GM19468 (cell line): Measurements from ENCODE around the gene HS3ST5.

Source experiments
- ATAC-seq: cut with Tn5 transposase; IDR thresholded peaks from one replicate; pipeline ENCODE4 v1.9.1; 2021; ENCODE audit warnings: mild to moderate bottlenecking, moderate library complexity, moderate number of reproducible peaks; ENCODE audit not compliant: unreplicated experiment; ENCODE audit errors: extremely low read depth

Gene HS3ST5, protein sequence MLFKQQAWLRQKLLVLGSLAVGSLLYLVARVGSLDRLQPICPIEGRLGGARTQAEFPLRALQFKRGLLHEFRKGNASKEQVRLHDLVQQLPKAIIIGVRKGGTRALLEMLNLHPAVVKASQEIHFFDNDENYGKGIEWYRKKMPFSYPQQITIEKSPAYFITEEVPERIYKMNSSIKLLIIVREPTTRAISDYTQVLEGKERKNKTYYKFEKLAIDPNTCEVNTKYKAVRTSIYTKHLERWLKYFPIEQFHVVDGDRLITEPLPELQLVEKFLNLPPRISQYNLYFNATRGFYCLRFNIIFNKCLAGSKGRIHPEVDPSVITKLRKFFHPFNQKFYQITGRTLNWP

DNA sequence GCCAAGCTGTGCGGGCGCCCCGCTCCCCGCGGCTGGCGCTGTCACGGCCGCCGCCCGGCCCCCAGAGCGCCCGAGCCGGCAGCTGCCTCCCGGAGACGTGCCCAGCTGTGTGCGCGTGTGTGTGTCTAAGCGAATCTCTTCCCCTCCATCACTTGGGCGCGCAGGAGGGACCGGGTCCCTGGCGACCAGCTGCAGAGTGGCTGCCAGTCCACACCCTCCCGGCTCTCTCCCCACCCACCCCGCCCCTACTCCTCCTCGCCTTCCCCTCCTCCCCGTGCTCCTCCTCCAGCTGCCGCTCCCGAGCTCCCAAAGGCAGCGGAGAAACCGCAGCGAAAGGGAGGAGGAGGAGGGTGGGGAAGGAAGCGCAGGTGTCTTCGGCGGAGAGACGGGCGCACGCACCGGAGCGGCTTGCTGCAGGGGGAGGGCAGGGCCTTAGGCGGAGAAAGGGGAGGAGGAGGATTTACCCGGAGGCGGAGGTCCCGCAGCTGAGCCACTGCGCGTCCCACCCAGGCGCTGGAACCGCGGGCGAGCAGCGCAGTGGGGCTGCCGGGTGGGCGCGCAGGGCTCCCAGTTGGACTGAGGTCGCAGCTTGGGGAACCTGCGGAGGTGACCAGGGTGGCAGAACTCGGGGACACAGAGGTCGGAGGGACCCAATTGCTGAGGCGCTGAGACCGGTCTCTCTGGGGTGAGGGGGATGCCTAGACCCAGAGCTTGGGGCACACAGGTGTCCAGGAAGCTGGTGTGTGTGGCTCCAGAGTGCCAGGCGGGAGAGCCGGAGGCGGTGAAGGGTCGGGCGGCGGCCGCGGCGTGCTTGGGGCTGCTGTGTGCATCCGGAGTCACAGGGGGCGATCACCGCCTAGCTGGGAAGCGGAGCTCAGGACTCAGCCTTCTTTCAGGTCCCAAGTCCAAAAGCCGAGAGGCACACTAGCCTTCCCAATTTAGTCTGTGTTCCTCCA lies at the start of gene HS3ST5:
HS3ST5 (minus strand) TSS at position 198 of the 956 bp plus-strand sequence. CDS start 280,178 bp downstream, outside the sequence.
- ATAC-seq = no peak

DNA sequence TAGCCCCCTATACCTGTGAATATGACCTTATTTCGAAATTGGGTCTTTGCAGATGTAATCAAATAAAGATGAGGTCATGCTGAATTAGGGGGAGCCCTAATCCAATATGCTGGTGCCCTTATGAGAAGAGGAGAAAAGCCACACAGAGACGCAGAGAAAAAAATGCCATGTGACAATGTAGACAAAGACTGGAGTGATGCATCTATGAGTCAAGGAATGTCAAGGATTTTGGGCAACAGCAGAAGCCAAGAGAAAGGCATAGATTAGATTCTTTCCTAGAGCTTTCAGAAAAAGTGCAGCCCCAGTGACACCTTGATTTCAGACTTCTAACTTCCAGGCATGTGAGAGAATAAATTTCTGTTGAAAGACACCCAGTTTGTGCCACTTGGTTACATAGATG lies 47.4 kb upstream of the HS3ST5 start:
- ATAC-seq = no peak

DNA sequence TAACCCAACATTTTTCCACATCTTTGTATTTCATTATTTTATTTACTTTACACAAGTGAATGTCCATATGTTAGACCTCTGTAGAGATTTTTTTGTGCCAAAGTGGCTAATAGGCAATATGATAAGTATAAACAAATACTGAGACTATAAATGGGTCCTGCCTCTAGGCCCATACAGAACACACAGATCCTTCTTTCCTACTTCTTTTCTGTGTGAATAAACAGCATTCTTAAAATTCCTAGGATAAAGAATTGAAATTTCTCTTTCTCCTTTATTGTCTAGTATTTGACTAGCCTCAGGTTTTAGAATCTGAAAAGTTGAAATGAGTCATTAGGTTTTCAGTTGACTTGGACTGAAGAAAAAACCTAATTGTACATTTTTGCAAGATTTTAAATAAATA lies 46.3 kb upstream of the HS3ST5 start:
- no peak for ATAC-seq

DNA sequence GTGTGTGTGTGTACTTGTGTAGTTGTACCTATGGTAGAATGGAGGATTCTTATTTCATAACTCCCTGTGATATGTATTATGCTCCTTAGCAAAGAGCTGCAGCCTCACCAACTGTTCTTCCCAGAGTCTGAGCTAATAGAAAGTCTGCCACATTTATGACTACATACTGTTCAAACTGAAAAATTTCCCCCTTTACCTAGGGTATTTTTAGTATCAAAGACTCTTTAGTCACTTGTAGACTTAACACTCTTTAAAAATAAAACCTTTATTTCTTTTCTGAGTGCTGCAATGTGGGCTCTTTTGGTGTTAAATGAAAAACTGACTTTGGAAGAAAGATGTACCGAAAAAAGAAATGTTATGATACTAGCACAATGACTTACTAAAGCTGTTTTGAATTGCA lies 39.6 kb upstream of the HS3ST5 start:
- ATAC-seq = no peak

DNA sequence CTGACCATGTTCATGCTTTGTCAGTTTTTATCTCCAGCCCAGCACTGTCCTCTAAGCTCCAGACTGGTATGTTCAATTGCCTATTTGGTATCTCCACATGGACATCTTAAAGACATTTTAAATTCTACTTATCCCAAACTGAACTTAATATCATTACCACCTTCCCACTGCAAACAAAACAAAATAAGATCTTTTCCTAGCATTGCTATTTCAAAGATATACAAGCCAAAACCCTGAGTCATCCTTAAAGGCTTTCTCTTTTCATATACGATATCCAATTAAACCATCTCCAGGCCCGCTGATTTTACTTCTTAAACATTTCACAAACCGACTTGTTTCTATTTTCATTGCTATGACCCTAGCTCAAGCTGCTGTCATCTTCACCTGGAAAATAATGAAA lies 35.1 kb upstream of the HS3ST5 start:
- ATAC-seq = no peak

DNA sequence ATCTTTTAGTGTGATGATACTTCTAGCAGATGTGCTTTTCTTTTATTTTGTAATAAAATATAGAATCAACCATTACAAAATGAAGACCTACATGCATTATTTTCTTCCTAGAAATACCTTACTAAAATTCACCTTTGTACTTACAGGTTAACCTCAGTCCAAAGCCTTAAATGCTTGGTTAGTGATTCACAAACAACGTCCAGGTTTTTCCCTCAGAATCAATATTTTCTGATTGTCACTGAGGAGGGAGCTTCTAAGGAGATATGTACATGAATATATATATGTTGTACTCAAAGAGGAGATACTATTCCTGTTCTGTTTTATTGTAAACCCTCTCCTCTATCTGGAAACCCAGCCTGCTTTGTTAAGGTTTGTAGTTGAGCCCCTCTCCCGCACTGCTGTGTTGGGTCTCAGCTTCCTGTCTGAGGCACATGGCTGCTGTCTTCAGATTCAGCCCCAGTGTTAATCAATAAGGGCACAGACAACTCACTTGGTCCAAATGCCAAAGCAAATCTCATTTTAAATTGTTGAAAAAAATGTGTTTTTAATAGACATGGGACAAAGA lies 33.9 kb upstream of the HS3ST5 start:
- no peak for ATAC-seq

DNA sequence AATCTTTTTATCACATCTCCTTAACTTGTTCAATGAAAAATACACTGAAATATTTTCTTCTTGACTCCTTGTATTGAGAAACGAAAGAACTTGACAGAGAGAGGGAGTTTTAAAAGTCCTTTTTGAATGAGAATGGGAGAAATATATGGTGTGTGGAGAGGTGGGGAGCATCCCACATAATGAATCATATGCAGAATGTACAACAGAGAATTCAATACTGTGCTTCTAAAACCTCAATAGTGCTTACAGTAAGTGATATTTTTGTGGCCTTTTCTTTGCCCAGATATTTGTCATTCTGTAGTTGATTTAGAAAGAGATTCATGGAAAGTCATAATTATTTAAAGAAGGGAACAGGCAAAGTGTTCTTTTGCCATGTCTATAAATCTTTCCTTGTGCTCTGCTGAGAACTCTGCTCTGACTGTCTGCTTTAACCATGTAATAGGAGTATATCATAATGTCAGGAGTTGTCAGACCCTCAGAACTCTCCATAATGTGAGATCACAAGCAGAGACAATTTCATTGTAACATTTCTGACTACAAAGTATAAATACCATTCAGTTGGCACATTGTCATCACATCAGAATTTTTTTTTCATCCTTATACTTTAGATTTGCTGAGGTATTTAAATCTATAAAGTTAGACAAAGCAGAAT lies 32.8 kb upstream of the HS3ST5 start:
- no peak for ATAC-seq

DNA sequence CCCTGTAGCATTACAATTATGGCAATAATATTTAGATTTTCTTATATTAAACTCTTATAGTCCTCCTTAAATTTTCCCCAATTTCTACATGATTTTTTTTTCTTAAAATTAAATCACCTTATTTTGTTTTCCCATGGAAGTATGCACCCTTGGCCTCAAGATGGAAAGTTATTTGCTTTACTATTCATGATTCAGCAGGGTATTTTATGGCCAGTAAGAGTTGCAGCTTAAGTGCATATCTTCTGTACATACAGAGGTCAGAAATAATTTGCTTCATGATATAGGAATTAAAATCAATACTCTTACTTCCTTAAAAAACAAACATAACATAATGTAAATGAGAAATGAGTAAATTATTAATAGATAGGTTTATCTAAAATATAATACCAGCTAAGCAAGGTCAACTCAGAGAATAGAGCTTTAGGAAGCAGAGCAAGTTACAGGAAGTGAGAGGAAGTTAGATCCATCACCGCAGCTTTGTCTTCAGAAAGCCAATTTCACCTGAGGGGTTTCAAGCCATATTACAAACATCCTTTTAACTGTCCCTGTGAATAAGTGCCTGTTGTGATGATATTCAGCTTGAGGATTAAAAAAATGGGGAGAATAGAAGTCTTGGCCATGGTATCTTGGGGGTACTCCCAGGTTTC lies 24.6 kb upstream of the HS3ST5 start:
- no peak for ATAC-seq

DNA sequence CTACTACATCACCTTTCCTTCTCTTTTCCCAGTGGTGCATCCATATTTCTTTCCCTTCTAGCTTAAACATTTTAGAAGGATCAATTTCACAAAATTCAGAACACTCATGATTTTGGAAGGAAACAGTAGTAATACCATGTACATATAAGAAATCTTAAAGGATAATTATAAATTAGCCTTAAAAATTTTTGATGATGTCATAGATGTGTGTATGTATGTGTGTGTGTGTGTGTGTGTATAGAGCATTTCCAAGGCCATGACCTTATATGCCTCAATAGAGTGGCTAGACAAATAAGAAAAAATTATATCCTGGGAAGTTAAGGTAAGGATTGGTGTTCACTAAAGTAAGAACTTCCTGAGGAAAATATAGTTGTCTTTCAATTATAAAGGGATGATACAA lies 24.1 kb upstream of the HS3ST5 start:
- no peak for ATAC-seq

DNA sequence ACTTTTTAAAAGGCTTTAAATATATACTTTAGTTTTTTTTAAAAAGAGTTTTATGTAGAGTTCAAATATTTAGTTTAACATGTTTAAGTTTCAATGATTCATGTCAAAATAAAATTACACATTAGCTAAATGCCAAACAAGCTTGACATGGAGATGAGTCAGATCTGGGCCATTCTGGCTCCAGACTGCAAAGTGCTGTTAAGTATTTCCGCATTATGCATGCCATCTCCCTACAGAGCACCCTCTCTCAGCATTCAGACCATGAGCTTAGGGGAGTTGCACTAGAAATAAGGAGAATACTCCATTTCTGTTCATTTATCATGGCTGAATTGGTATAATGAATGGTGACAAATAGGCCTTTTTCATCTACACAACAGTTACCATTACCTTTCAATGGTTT lies 21.5 kb upstream of the HS3ST5 start:
- no peak for ATAC-seq

DNA sequence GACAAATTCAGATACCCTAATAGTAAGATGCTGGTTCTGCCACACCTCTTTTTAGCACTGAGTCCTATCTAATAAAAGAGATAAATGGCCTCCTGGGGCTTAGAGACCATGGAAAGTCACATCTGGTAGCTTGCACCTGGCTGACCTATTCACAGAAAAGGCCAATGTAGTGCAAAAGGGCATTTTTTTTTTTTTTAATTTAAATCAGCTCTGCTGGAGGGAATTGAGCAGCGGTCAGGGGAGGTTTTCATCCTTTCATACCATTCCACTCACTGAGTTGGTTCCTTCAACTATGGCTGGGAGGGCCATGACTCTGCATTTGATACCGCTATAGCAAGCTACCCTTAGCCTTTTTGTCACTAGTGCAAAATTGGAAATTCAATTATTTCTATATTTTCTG lies 20.1 kb upstream of the HS3ST5 start:
- no peak for ATAC-seq

DNA sequence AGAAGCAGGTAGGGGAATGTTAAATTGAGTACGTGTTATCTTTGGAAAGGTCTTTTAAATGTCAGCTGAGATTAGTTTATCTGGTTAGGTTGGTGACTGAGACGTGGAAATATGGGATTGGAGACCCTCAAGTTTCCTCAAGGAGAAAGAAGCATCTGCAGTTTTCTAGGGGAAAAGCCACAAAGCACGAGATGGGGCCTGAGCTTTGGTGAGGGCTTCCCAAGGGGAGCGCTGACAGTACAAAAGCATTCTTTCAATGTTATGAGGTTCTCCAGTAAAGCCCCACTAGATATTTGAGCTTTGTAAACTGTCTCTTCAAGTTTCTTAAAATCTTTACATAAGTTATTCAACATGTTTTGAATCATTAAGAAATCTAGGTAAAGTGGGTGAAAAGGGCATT lies 19.6 kb upstream of the HS3ST5 start:
- no peak for ATAC-seq

DNA sequence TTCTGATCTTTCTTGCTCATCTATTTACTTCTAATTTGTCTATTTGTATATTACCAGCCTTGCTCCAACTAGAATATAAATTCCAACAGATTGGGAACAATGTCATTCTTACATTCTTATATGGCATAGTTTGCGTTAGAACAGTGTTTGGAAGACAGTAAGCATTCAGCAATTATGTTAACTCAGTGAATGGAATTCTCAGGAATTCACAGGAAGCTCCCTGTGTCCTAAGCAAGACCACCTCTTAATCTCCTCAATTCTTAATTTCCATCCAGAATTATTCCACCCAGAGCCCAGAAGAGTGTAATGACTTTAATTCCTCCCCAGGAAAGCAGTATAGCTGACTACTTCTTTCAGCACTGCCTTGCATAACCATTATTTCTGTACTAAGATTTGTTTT lies 18.2 kb upstream of the HS3ST5 start:
- no peak for ATAC-seq

DNA sequence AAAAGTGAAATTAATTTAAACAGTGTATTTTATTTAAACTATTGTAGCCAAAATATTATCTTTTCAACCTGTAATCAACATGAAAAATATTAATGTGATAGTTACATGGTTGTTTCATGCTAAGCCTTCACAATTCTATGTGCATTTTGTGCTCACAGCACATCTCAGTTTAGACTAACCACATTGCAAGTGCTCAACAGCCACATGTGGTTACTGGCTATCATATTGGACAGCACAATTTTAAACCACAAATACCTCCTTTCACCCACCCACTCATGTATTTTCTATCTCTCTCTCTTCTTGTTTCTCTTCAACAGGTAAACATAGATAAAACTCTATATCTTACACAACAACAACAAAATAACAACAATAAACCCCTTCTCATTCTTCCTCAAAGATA lies 12.5 kb upstream of the HS3ST5 start:
- ATAC-seq = no peak

DNA sequence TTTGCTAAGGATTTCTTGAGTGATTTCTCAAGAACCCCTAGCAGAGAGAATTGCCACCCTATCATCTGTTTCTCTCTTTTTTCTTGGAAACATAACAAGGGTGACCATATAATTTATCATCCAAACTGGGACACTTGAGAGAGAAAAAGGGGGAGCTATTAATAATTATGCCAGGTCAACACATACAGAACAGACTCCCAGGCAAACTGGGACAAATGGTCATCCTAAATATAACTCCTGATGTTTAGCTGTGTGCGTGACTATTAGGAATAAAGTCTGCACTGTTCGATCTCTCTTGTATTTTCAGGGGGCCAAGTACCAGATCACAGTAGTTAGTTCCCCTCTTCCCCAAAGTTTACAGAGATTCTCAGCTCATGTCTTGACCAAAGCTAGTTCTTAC lies 11.7 kb upstream of the HS3ST5 start:
- ATAC-seq = no peak

DNA sequence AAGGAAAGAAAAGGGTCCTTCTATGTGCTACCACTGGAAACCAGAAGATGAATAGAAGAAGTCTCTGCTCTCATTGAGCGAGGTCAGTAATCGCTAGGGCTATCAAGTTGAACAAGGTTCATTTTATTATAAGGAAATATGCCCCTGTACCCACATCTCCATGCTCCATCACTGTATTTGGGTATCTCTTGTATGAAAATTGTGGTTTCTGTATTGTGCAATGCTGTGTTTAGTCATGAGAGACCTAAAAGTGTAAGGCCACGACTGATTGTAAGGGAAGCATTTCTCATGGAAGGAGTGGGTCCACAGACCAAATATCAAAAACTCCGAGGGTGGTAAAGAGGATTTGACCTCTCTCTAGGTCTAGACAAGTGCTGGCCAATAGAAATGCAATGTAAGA lies 3.6 kb upstream of the HS3ST5 start:
- ATAC-seq = no peak

DNA sequence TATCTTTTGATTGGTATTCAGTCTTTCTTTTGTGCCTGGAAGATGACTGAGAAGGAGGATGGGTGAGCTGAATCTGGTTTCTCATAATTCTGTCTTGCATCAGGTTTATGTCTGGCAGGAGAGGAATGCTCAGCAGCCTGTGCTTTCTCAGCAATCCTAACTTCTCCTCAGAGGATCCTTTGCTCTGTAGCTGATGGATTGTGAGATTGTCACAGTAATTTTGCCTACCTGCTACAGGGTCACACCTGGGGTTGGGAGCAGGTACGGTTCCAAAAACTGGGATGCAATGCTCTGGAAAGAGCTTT lies 2.1 kb upstream of the HS3ST5 start:
- ATAC-seq = no peak

DNA sequence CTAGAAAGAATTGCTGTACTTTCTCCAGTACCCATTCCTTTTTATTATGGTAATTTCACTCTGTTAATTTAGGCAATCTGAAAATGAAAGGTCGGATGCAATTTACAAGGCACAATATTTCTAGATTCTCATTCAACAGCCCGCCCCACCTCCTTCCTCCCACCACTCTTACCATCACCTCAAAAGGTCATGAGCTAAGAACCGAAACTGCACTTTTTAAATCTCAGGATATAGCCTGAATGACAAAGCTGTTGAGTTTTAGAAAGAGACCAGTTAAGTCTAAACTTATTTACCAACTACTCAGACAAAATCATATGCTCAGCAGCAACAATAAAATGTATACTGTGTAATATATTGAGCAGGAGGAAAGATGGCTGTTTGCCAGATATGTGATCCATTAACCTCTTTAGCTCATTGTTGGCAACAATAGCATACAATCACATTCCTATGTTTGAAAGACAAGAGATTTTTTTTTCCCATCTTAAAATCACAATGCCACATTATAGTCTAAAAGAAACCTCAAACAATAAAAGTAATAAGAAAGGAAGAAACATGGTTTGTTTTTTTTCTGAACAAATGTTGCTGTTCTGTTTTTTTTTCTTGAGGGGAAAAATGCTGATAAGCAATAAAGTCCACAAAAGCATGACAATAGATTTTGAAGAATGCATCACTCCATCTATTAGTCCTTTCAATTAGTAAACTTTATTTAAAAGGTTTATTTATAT lies 1.6 kb upstream of the HS3ST5 start:
- ATAC-seq = no peak

DNA sequence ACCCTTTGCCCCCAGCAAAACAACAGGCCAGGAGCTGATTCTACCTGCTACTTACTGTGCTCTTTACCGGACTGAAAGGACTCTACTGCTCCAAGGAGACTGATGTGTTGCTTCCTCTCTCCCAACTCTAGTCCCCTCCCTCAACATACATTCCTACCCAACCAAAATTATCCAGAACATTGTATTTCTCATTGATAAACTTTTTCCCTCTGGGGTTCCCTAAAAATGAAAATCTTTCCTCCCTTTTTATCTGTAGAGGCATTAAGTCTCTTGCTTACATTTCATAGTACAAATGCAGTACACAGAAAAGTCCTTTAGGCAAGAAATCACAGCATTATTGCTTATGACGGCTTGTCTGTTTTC lies 940 bp upstream of the HS3ST5 start:
- no peak for ATAC-seq
